ENCODE results near the gene PLXNB2. TPM values are rescaled to one million over a fixed set of nuclear protein-coding genes. Genes with fewer than 3 reads are reported as not detected.

Gene PLXNB2
- total and polyA plus RNA-seq, 3 donors from 2014 or later = 98.0 to 243 (median 219) TPM

DNA sequence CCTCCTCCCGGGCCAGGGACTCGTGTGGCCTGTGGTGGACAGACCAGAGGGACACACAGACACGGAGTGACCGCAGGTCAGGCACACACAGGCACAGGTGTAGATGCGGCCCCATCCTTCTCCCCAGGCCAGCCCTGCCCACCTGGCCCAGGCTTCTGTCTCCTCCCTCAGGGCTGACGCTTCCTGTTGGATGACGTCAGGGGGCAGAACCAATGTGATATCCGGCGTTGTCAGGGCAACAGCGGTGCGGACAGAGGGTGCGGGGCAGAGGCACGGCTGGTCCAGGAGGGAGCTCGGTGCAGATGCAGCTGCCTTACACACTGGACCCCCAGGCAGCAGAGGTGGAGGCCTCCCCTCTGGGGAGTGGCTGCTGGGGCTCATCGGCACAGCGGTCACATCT, 59.7 kb downstream of the PLXNB2 start:
- Histone ChIP-seq H3K4me3 (no peak overlapping the region), H3K9me3 (no peaks in the 10 kb centered on the region), H3K4me1 (peaks cover 29% of the 10 kb centered on the region), H3K36me3 (ENCODE audit: low read depth, missing control alignments) (no peaks in the 10 kb centered on the region), H3K27ac (no peak overlapping the region), H3K27me3 (no peaks in the 10 kb centered on the region)
- 54 to 70% methylated on average over 7 to 16 of the region's 16 CpGs for WGBS, 2 donors
- TF ChIP-seq, protein P1, sequence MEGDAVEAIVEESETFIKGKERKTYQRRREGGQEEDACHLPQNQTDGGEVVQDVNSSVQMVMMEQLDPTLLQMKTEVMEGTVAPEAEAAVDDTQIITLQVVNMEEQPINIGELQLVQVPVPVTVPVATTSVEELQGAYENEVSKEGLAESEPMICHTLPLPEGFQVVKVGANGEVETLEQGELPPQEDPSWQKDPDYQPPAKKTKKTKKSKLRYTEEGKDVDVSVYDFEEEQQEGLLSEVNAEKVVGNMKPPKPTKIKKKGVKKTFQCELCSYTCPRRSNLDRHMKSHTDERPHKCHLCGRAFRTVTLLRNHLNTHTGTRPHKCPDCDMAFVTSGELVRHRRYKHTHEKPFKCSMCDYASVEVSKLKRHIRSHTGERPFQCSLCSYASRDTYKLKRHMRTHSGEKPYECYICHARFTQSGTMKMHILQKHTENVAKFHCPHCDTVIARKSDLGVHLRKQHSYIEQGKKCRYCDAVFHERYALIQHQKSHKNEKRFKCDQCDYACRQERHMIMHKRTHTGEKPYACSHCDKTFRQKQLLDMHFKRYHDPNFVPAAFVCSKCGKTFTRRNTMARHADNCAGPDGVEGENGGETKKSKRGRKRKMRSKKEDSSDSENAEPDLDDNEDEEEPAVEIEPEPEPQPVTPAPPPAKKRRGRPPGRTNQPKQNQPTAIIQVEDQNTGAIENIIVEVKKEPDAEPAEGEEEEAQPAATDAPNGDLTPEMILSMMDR (IDR thresholded peaks at IDR 0.05) = no peak
- no peak for TF ChIP-seq POLR2A (IDR thresholded peaks at IDR 0.05)
- peak; percentile 56 for DNase-seq
- intact Hi-C loops (cut with DNase I; ENCODE audit: low total_unique reads) = no loop called here

DNA sequence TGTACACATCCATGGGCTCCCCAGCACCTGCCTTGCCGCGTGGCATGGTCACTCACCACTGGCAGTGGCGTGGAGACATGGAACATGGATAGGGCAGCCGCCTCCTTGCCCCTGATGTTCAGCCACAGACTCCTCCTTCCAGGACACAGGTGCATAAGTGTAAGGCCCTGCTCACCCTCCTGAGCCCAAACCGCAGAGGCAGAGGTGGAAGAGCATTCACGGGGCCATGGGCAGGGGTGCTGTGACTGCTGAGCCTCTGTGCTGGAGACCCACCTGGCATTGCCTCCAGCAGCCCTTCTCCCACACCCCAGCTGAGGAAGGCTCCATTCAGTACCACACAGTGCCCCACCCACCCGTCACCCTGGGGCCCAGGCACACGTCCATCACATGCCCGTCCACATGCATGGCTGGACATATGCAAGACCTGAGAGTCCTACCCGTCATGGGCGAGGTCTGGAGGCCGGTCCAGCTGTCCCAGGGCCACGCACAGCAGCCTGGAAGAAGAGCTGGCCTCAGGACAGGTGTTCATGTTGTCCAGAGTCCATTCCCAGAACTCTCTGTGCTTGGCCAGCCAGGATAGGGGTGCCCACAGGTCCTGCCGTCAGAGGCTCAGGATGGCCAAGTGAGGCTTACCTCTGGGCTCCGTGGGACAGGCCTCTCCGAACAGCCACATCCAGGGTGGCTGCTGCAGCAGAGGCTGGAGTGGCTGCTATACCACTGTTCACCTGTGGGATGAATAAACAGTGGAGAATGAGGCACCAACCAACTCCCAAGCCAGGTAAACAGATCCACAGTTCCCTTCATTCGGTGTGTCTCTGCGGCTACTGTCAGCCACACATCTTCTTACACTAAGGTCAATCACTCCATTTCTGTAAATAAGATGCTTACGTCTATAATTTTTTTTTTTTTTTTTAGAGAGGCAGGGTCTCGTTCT, 60.9 kb downstream of the PLXNB2 start:
- Histone ChIP-seq H3K36me3 (ENCODE audit: low read depth, missing control alignments) (no peaks in the 10 kb centered on the region), H3K27ac (no peak overlapping the region), H3K9me3 (no peaks in the 10 kb centered on the region), H3K4me3 (no peak overlapping the region), H3K4me1 (peaks cover 41% of the 10 kb centered on the region), H3K27me3 (no peaks in the 10 kb centered on the region)
- WGBS, 2 donors = 75 to 89% methylated on average over 10 to 20 of the region's 20 CpGs
- TF ChIP-seq, protein P1 (IDR thresholded peaks at IDR 0.05) = no peak
- TF ChIP-seq POLR2A (IDR thresholded peaks at IDR 0.05) = no peak
- DNase-seq = no peak
- intact Hi-C loops (cut with DNase I; ENCODE audit: low total_unique reads) = no loop called here

DNA sequence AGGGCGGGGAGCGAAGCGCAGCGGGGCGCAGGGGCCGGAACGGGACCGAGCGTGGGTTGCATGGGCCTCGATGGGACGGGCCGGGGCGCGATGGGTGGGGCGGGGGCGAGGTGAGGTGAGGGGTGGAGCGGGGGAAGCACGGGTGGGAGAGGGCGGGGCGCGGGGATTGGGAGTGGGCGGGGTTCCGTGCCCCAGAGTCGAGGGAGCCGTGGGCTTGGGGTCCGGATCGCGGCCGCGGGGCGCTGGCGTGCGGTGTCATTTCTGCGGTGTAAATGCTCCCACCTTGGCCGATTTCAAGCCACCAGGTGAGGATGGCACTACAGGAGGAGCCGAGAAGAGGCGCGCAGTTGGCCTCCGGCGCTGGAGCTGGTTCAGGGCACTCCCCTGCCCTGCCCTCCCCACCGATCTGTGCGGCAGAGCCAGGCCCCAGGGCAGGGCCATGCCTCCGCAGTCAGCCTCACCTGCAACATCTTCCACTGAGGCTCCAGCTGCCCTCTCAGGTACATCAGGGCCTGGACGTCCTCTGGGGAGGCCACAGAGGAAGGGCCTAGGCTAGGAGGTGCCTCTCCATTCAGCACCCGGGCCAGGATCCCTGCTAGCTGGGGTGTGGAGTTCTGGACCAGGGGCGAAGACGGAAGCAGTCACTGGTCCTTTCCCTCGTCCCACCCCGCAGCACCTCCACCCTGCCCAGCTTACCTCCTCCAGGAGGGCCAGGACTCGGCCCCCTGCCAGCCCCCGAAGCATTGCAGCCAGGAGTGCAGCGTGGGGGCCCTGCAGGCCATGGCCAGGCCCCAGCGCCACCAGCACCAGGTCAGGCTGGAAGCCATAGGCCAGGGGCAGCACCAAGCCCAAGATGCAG, 62.0 kb downstream of the PLXNB2 start:
- intact Hi-C loops (cut with DNase I; ENCODE audit: low total_unique reads) = no loop called here
- H3K4me3 ChIP-seq = peak overlapping the region; percentile 78 to 93
- H3K9me3 ChIP-seq = no peaks in the 10 kb centered on the region
- peak overlapping the region; percentile 82 to 86 for H3K27ac ChIP-seq
- H3K27me3 ChIP-seq = no peaks in the 10 kb centered on the region
- TF ChIP-seq POLR2A (IDR thresholded peaks at IDR 0.05) = no peak
- TF ChIP-seq, protein P1 (IDR thresholded peaks at IDR 0.05) = no peak
- peaks cover 41% of the 10 kb centered on the region for H3K4me1 ChIP-seq
- 6 to 12% methylated on average over 30 to 48 of the region's 53 CpGs for WGBS, 2 donors
- H3K36me3 ChIP-seq (ENCODE audit: low read depth, missing control alignments) = no peaks in the 10 kb centered on the region
- no peak for DNase-seq

DNA sequence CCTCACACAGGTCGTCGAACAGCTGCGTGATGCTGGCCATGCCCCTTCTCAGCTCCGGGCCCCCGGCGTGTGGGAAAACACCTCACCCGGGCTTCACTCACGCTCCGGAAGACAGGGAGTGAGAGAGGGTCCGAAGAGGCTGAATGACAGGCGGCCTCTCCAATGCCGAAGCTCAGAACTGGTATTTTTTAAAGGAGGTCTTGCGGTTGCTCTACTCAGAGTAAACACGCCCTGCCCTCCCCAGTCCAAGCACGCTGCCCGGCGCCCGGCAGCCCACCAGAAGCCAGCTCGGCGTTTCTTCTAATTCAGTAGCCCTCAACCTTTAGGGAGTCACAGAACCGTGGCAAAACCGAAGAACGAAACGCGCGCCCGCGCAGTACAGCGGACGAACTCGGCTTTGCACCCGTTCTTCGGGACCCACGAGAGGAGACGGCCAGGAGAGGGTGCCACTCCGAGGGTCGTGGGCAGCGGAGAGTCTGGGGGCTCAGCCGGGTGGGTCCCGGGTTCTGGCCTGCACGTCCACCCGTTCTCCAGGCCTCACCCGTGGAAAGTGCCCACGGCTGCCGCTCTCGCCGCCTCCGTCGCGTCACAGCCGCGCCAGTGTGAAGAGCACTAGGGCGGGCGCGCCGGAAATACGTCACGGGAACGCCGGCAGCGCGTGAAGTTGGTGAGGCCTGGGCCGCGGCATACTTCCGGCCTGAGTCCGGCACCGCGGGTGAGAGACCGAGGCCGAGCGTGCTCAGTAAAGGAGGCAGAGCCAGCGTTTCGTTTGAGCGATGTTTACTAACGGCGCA, 62.8 kb downstream of the PLXNB2 start, which contains the start of gene TUBGCP6:
TUBGCP6 (minus strand) TSS at position 604 of the 794 bp plus-strand sequence; CDS start at position 40, 564 bp downstream.
- Histone ChIP-seq H3K27ac (peak within 1 kb of the TSS; percentile 82 to 86), H3K36me3 (ENCODE audit: low read depth, missing control alignments) (no peaks in the 10 kb centered on the region), H3K4me1 (peaks cover 36% of the 10 kb centered on the region), H3K27me3 (no peaks in the 10 kb centered on the region), H3K9me3 (no peaks in the 10 kb centered on the region), H3K4me3 (peak within 1 kb of the TSS; percentile 78 to 93)
- TF ChIP-seq, protein P1 (IDR thresholded peaks at IDR 0.05) = peak in 2 of 3 experiments; percentile 24 to 27
- TF ChIP-seq POLR2A (IDR thresholded peaks at IDR 0.05) = peak; percentile 5
- peak; percentile 98 for DNase-seq
- WGBS, 2 donors = 0 to 1% methylated on average over 49 to 73 of the region's 76 CpGs
- intact Hi-C loops (cut with DNase I; ENCODE audit: low total_unique reads) = no loop called here
